Activated T-cell treated with anti-CD3 and anti-CD28 coated beads, Interleukin-2, amount 50 U/mL, for 1 hour (primary cell): ENCODE measurements around the gene TAS1R1.
A peak's percentile ranks its signal among the peaks of the same experiment; 100 is the strongest.
"Not testable (repeated sequence)": the region's sequence is repeated elsewhere in the genome, so short reads cannot be mapped to it uniquely, and the experiment has no call there.

Source experiments
- DNase-seq: peaks from one replicate; pipeline ENCODE4 v3.0.0-alpha.2; 2020

The TAS1R1 gene

GRCh38 chr1:6523566-6523965 lies 31.5 kb upstream of the TAS1R1 start:
- DNase-seq = no peak

- DNase-seq = no peak
These were observed 28.8 kb upstream of the TAS1R1 start for GRCh38 chr1:6526316-6526715.

DNA sequence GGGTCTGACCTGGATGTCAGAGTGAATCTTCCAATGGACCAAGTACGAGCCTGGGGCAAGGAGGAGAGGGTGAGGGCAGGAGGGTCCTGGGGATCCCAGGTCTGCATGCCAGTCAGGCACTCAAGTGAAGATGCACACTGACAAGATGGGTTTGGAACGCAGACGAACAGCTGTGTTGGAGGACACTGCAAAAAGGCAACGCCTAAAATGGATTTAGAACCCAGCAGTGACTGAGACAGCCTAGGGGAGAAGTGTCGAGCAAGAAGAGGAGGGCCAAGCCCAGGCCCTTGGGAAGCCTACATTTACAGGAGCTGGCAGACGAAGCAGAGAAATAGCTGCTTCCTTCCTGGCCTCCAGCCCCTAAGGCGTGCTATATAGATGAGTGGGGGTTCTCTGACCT lies 26.6 kb upstream of the TAS1R1 start:
- DNase-seq = no peak

GRCh38 chr1:6530504-6531160 lies 24.5 kb upstream of the TAS1R1 start:
- DNase-seq = no peak

GRCh38 chr1:6531996-6532395 lies 23.1 kb upstream of the TAS1R1 start:
- no peak for DNase-seq

- DNase-seq = no peak
These were observed 20.8 kb upstream of the TAS1R1 start for GRCh38 chr1:6534248-6534822.

DNA sequence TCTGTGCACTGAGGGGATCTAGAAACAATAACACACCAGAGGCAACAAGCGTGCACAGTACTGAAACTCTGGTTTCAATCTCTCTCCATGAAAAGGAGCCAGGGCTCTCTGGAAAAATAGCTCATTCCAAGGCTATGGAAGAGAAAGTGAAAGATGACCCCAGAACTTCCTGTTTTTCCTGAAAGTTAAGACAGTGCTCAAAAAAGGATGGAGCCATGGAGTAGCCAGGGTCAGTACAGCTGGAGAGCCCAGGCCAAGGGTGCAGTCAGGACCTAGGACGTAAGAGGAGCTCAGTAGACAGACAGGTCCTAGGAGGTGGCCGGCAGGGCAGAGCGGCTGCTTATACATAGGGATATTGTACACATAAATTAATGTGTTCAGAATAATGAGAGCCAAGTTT lies 19.9 kb upstream of the TAS1R1 start:
- no peak for DNase-seq

GRCh38 chr1:6536291-6536690 lies 18.8 kb upstream of the TAS1R1 start:
- DNase-seq = no peak

GRCh38 chr1:6538956-6539355 lies 16.2 kb upstream of the TAS1R1 start:
- no peak for DNase-seq

GRCh38 chr1:6544831-6545230 lies 10.3 kb upstream of the TAS1R1 start:
- DNase-seq = no peak

DNA sequence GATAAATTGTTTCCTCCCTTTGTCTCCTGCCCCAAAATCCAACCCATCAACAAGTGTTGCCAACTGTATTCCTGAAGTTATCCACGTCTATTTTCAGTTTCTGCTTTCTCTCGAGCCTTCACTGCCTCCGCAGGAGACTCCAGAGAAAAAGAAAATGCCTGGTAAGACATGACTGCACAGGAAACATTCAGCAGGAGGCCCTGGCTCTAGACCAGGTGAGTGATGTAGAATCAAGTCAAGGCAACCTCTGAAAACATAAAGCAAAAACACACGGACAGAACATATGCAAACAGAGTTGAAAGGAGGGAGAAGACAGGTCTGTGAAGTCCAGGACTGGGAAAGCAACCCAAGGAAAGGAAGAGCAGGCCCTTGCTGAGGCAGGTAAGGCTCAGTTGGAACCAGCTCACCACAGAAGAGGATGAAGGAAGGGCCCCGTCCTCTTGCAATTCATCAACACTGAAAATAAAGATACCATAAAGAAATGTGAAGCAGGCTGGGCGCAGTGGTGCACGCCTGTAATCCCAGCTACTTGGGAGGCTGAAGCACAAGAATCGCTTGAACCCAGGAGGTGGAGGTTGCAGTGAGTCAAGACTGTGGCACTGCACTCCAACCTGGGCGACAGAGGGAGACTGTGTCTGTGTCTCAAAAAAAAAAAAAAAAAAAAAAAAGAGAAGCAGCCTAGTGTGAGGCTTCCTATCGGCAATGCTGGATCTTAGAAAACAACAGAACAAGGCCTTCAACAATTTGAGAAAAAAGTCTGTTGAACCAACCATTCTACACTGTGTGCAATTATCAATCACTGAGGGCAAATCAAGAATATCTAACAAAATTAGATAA lies 9.6 kb upstream of the TAS1R1 start:
- DNase-seq = no peak

DNA sequence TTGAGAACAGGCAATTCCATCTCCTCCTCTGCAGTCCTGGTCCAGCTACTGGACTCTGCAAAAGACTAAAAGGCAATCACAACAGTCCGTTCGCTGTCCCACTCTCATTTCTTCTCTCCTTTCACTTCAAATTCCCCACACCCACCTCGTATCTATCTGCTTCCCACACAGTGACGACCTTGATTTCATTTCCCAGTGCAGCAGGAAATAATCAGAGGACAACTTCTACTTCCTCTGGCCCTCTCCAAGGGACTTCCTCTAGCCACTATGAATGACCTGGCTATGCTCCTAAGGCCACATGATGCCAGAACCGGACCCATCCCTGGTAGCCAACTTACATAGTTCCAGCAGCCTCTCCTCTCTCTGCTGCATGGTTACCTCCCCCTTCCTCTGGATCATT lies 8.8 kb upstream of the TAS1R1 start:
- DNase-seq = no peak

DNA sequence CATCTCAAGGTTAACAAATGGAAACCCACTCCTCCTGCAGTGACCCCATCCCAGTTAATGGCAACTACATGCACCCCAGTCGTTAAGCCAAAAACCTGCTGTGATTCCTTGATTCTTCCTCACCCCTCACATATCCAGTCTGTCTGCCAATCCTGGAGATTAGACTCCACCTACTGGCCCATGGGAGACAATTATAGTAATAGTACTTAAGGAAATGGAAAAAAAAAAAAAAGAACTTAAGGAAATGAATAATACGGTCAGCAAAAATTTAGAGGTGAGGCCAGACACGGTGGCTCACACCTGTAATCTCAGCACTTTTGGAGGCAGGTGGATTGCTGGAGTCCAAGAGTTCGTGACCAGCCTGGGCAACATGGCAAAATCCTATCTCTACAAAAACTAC lies 7.8 kb upstream of the TAS1R1 start:
- DNase-seq = no peak

- DNase-seq = peak; percentile 96
These were observed 838 bp upstream of the TAS1R1 start, which contains the start of gene NOL9 for GRCh38 chr1:6554031-6554906. NOL9 (minus strand) TSS chr1:6554513; CDS start chr1:6554502, 11 bp downstream.

DNA sequence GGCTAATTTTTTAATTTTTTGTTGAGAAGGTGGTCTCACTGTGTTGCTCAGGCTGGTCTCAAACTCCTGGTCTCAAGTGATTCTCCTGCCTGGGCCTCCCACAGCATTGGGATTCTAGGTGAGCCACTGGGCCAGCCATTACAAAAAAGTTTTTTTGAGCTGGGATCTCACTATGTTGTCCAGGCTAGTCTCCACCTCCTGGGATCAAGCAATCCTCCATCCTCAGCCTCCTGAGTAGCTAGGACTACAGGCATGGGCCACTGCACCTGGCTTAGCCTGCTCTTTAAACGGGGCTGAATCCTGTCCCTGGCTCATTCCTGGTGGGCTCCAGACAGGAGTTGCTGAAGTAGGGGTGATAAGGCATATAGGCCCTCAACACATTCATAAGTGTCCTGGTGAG lies 2.5 kb downstream of the TAS1R1 start:
- no peak for DNase-seq

- DNase-seq = not testable (repeated sequence)
These were observed 4.1 kb downstream of the TAS1R1 start for GRCh38 chr1:6559161-6559560.

DNA sequence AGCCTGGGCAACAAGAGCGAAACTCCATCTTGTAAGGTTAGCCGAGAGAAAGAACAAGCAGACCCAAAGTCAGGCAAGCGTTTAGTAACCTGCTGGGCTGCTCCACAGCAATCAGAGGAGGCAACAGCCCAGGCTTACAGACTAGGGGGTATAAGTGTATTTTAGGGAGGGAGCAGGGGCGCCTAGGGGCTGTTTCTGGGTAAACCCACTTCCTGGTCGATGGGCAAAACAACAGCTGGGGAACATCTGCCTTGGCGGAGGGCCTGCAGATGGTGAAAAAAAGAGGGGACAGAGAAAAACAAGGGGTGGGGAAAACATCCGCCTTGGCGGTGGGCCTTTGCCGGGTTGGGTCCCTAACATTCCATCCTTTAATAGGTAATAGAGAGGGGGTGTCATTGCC lies 5.2 kb downstream of the TAS1R1 start:
- no peak for DNase-seq

- DNase-seq = no peak
These were observed 13.9 kb downstream of the TAS1R1 start for GRCh38 chr1:6569033-6569432.

- no peak for DNase-seq
These were observed 15.0 kb downstream of the TAS1R1 start for GRCh38 chr1:6570100-6570499.

GRCh38 chr1:6570987-6571386 lies 15.9 kb downstream of the TAS1R1 start:
- DNase-seq = no peak

- DNase-seq = no peak
These were observed 17.7 kb downstream of the TAS1R1 start for GRCh38 chr1:6572653-6573383.

DNA sequence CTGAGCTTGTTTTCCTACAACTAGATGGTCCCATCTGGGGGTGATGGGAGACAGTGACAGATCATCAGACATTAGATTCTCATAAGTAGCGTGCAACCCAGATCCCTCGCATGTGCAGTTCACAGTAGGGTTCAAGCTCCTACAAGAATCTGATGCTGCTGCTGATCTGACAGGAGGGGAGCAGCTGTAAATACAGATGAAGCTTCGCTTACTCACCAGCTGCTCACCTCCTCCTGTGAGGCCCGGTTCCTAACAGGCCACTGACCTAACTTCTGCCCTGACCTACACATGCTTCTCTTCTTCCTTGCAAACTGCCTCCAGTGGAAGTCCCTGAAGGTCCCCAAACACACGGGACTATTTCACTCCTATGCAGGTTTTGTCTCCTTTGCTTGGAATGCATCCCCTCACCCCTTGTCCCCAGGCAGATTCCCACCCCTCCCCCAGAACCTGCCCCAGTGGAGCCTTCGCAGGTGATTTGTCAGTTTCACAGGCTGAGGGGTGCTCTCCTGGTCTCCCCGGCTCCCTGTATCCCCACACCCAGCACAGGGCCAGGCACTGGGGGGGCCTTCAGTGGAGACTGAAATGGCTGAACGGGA lies 19.0 kb downstream of the TAS1R1 start:
- no peak for DNase-seq
